Astrocyte (in vitro differentiated cells and primary cell): ENCODE measurements around the gene AKAP1. TPM values are rescaled to one million over a fixed set of nuclear protein-coding genes. Genes with fewer than 3 reads are reported as not detected.
A peak's percentile ranks its signal among the peaks of the same experiment; 100 is the strongest.

ENCODE experiments used
- DNase-seq: peaks from one replicate; pipeline ENCODE4 v3.0.0-alpha.2; 2010; ENCODE audit warnings: low read depth
- FAIRE-seq: peaks from 2 replicates; lab custom pipeline; 2011; peaks lifted over from hg19 to GRCh38; lab: Jason Lieb, UNC
- H2AFZ ChIP-seq: 2 replicates; pipeline ENCODE4 v1.6.0; 2012; ENCODE audit warnings: low read depth, low read length, inconsistent platforms
- H3K27ac ChIP-seq: 2 replicates; pipeline ENCODE4 v1.5.1; 2011; ENCODE audit warnings: low read depth, low read length, inconsistent platforms
- H3K27me3 ChIP-seq: 2 replicates; pipeline ENCODE4 v1.6.0; 2011; ENCODE audit warnings: low read length, inconsistent platforms; ENCODE audit not compliant: insufficient read depth
- H3K36me3 ChIP-seq: 2 replicates; pipeline ENCODE4 v1.5.1; 2011; ENCODE audit warnings: low read length, inconsistent platforms; ENCODE audit not compliant: insufficient read depth
- H3K4me1 ChIP-seq: 2 replicates; pipeline ENCODE4 v1.5.1; 2011; ENCODE audit warnings: low read length, inconsistent platforms; ENCODE audit not compliant: insufficient read depth
- H3K4me2 ChIP-seq: 2 replicates; pipeline ENCODE4 v1.6.0; 2012; ENCODE audit warnings: low read length, inconsistent platforms
- H3K4me3 ChIP-seq: 2 replicates; pipeline ENCODE4 v1.5.1; 2011; ENCODE audit warnings: low read depth, mild to moderate bottlenecking, low read length, inconsistent platforms; ENCODE audit not compliant: insufficient read depth
- H3K79me2 ChIP-seq: 2 replicates; pipeline ENCODE4 v1.6.0; 2012; ENCODE audit warnings: mild to moderate bottlenecking, low read length, inconsistent platforms; ENCODE audit not compliant: insufficient read depth
- H3K9ac ChIP-seq: 2 replicates; pipeline ENCODE4 v1.6.0; 2012; ENCODE audit warnings: mild to moderate bottlenecking, low read length, inconsistent platforms
- H3K9me3 ChIP-seq: 2 replicates; pipeline ENCODE4 v1.5.1; 2012; ENCODE audit warnings: low read depth, mild to moderate bottlenecking, low read length, inconsistent platforms; ENCODE audit not compliant: insufficient read depth
- H4K20me1 ChIP-seq: 2 replicates; pipeline ENCODE4 v1.6.0; 2012; ENCODE audit warnings: low read length, inconsistent platforms; ENCODE audit not compliant: insufficient read depth
- H3K27ac Mint-ChIP-seq: one replicate; pipeline ENCODE4 v1.8.0; 2021; ENCODE audit warnings: mild to moderate bottlenecking, mixed read lengths; ENCODE audit not compliant: unreplicated experiment
- H3K27me3 Mint-ChIP-seq: one replicate; pipeline ENCODE4 v1.8.0; 2021; ENCODE audit warnings: low read depth, mixed read lengths; ENCODE audit not compliant: unreplicated experiment
- H3K36me3 Mint-ChIP-seq: one replicate; pipeline ENCODE4 v1.8.0; 2021; ENCODE audit warnings: low read depth, mixed read lengths; ENCODE audit not compliant: unreplicated experiment
- H3K4me1 Mint-ChIP-seq: one replicate; pipeline ENCODE4 v1.8.0; 2021; ENCODE audit warnings: low read depth, mixed read lengths; ENCODE audit not compliant: unreplicated experiment
- H3K4me3 Mint-ChIP-seq: one replicate; pipeline ENCODE4 v1.8.0; 2021; ENCODE audit warnings: mild to moderate bottlenecking, moderate library complexity, mixed read lengths; ENCODE audit not compliant: unreplicated experiment
- H3K9me3 Mint-ChIP-seq: one replicate; pipeline ENCODE4 v1.8.0; 2021; ENCODE audit warnings: mild to moderate bottlenecking, mixed read lengths; ENCODE audit not compliant: unreplicated experiment
- EZH2 ChIP-seq: IDR thresholded peaks from 2 replicates; pipeline ENCODE4 v1.6.1; 2012; ENCODE audit warnings: mild to moderate bottlenecking, low read length, inconsistent platforms; ENCODE audit not compliant: insufficient read depth
- total RNA-seq: library from RNA; stranded (reverse); gene quantifications from 2 replicates; pipeline ENCODE4 v1.2.1, GENCODE V29; 2021
- TF ChIP-seq, protein P1 (sequence below): IDR thresholded peaks from 2 replicates; pipeline ENCODE4 v1.5.1; 2011; ENCODE audit warnings: low read depth, mild to moderate bottlenecking, inconsistent platforms, low read length, moderate library complexity; ENCODE audit not compliant: insufficient read depth

The AKAP1 gene
- total RNA-seq, 1 donor from 2014 or later, result 12.5 TPM

DNA sequence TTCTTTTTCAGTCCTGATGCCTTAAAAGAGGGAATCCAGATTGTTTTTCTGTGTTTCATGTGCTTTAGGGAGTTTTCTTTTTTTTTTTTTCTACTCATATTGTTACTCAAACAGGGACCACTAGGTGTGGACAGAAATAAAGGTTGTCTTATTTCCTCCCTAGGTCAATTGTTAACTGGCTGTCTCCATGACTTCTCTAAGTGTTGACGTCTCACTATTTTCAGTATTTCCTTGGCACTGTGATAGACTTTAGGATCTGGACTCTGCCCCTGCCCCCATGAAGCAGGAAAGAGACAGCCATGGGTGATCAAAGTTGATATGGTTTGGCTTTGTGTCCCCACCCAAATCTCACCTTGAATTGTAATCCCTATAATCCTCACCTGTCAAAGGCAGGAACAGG is 73.7 kb downstream of the AKAP1 start:
- no peak overlapping the region for H3K27ac ChIP-seq
- no peak overlapping the region for H3K9ac ChIP-seq
- H4K20me1 ChIP-seq, result no peaks in the 10 kb centered on the region
- H3K9me3 ChIP-seq, result no peaks in the 10 kb centered on the region
- Mint-ChIP-seq H3K4me1 (peaks cover 17% of the 10 kb centered on the region), H3K27ac (peak overlapping the region; percentile 96), H3K4me3 (no peak overlapping the region), H3K9me3 (peaks cover 9% of the 10 kb centered on the region), H3K27me3 (peaks cover 6% of the 10 kb centered on the region), H3K36me3 (no peaks in the 10 kb centered on the region)
- H3K79me2 ChIP-seq, result no peaks in the 10 kb centered on the region
- H3K36me3 ChIP-seq, result no peaks in the 10 kb centered on the region
- H3K4me1 ChIP-seq, result peaks cover 11% of the 10 kb centered on the region
- DNase-seq (no peak), FAIRE-seq (no peak)
- no peak overlapping the region for H2AFZ ChIP-seq
- H3K27me3 ChIP-seq, result no peaks in the 10 kb centered on the region
- TF ChIP-seq EZH2, result no peak
- TF ChIP-seq, protein P1, sequence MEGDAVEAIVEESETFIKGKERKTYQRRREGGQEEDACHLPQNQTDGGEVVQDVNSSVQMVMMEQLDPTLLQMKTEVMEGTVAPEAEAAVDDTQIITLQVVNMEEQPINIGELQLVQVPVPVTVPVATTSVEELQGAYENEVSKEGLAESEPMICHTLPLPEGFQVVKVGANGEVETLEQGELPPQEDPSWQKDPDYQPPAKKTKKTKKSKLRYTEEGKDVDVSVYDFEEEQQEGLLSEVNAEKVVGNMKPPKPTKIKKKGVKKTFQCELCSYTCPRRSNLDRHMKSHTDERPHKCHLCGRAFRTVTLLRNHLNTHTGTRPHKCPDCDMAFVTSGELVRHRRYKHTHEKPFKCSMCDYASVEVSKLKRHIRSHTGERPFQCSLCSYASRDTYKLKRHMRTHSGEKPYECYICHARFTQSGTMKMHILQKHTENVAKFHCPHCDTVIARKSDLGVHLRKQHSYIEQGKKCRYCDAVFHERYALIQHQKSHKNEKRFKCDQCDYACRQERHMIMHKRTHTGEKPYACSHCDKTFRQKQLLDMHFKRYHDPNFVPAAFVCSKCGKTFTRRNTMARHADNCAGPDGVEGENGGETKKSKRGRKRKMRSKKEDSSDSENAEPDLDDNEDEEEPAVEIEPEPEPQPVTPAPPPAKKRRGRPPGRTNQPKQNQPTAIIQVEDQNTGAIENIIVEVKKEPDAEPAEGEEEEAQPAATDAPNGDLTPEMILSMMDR, result no peak
- H3K4me3 ChIP-seq, result no peak overlapping the region
- peak overlapping the region; percentile 32 for H3K4me2 ChIP-seq

DNA sequence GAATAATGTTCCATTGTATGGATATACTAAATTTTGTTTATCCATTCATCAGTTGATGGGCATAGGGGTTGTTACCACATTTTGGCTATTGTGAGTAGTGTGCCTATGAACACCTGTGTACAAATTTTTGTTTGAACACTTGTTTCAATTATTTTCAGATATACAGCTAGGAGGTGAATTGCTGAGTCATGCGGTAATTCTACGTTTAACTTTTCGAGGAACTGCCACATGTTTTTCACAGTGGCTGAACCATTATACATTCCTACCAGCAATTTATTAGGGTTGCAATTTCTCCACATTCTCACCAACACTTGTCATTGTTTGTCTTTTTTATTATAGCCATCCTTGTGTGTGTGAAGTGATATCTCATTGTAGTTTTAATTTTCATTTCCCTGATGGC is 75.6 kb downstream of the AKAP1 start:
- H3K9me3 Mint-ChIP-seq, result peaks cover 9% of the 10 kb centered on the region
- Histone ChIP-seq H3K9ac (no peak overlapping the region), H3K4me1 (peaks cover 11% of the 10 kb centered on the region), H3K27me3 (no peaks in the 10 kb centered on the region), H3K27ac (no peak overlapping the region), H3K4me2 (no peak overlapping the region), H3K9me3 (no peaks in the 10 kb centered on the region), H3K4me3 (no peak overlapping the region), H4K20me1 (no peaks in the 10 kb centered on the region), H2AFZ (no peak overlapping the region), H3K36me3 (no peaks in the 10 kb centered on the region), H3K79me2 (no peaks in the 10 kb centered on the region)
- no peak overlapping the region for H3K4me3 Mint-ChIP-seq
- FAIRE-seq (no peak), DNase-seq (no peak)
- peak overlapping the region; percentile 3 for H3K27ac Mint-ChIP-seq
- no peaks in the 10 kb centered on the region for H3K36me3 Mint-ChIP-seq
- peaks cover 17% of the 10 kb centered on the region for H3K4me1 Mint-ChIP-seq
- peaks cover 3% of the 10 kb centered on the region for H3K27me3 Mint-ChIP-seq
- TF ChIP-seq, protein P1, result no peak
- no peak for TF ChIP-seq EZH2

DNA sequence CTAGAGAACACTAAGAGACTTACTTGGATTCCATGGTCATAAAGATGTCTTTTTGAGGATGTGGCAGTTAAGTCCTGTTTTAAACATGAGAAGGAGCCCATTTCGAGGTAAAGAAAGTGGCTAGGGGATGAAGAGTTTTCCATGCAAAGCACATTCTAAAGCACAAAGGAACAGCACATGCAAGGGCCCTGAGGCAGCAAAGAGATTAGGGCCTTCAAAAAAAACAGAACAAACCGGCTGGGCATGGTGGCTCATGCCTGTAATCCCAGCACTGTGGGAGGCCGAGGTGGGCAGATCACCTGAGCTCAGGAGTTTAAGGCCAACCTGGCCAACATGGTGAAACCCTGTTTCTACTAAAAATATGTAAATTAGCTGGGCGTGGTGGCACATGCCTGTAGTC is 79.8 kb downstream of the AKAP1 start:
- FAIRE-seq, result no peak
- H3K4me3 Mint-ChIP-seq, result no peak overlapping the region
- H3K4me3 ChIP-seq, result no peak overlapping the region

More for the DNA sequence above, 79.8 kb downstream of the AKAP1 start:
- Histone ChIP-seq H3K27me3 (no peaks in the 10 kb centered on the region), H3K9ac (no peak overlapping the region), H2AFZ (no peak overlapping the region), H3K9me3 (no peaks in the 10 kb centered on the region), H3K4me1 (no peaks in the 10 kb centered on the region), H3K36me3 (no peaks in the 10 kb centered on the region), H3K27ac (no peak overlapping the region), H4K20me1 (no peaks in the 10 kb centered on the region), H3K79me2 (no peaks in the 10 kb centered on the region), H3K4me2 (no peak overlapping the region)
- no peaks in the 10 kb centered on the region for H3K36me3 Mint-ChIP-seq
- no peak for DNase-seq
- peaks cover 2% of the 10 kb centered on the region for H3K9me3 Mint-ChIP-seq
- peaks cover 3% of the 10 kb centered on the region for H3K27me3 Mint-ChIP-seq
- TF ChIP-seq, protein P1, result no peak
- TF ChIP-seq EZH2, result no peak
- H3K27ac Mint-ChIP-seq, result no peak overlapping the region
- H3K4me1 Mint-ChIP-seq, result no peaks in the 10 kb centered on the region
